RPMI7951 (cell line): ENCODE measurements around the gene PITX1. TPM values are rescaled to one million over a fixed set of nuclear protein-coding genes. Genes with fewer than 3 reads are reported as not detected.
"Not testable (repeated sequence)": the region's sequence is repeated elsewhere in the genome, so short reads cannot be mapped to it uniquely, and the experiment has no call there.

Source experiments
- DNase-seq: peaks from one replicate; pipeline ENCODE4 v3.0.0-alpha.2; 2012; ENCODE audit warnings: low read depth
- total RNA-seq: library from RNA; depleted of rRNA; stranded (reverse); fragments of >200 nt; shearing (Covaris generic); gene quantifications from 2 replicates; pipeline ENCODE4 v1.2.3, GENCODE V29; 2014

The PITX1 gene
- total RNA-seq, 1 experiment from 2014 or later, result not detected

DNA sequence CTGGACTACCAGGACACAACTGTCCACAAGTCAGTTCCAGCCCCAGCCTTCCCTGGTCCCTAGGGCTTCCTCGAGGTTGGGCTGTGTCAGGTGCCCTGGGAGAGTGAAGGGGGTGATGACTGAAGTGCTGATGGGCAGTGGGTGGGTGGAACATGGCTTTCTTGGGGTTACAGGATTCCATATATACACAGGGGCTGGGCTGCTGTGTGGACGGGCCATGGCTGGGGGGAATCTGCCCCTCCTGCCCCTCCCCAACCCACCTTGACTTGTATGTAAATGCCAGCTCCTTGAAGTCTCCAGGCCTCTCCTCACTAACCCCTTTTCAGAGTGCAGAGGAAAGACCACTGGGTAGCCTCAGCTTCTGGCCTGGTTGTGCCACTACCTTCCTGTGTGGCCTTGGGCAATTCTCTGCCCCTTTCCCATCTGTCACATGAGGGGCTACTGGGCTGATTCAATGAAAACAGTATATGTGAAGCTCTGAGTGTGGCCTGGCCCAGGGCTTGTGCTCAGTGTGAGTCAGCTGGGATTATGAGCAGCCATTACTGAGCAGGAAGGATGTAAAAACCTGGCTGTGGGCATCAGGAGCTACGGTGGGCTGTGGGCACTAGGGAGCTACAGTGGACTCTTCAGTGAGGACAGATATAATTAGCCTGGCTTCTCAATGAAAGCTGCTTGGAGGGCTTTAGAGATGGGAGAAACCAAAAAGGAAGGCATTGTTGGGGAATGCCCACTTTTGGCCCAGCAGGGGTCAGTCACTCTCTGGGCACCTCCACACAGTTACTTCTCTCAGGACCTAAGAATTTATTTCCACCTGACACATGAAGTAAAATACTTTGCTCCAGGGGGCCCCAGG, 23.3 kb downstream of the PITX1 start:
- DNase-seq, result no peak

GRCh38 chr5:135009736-135010501, 24.1 kb downstream of the PITX1 start:
- DNase-seq, result peak; percentile 27

- no peak for DNase-seq
Observed at GRCh38 chr5:135008981-135009735, 24.9 kb downstream of the PITX1 start.

DNA sequence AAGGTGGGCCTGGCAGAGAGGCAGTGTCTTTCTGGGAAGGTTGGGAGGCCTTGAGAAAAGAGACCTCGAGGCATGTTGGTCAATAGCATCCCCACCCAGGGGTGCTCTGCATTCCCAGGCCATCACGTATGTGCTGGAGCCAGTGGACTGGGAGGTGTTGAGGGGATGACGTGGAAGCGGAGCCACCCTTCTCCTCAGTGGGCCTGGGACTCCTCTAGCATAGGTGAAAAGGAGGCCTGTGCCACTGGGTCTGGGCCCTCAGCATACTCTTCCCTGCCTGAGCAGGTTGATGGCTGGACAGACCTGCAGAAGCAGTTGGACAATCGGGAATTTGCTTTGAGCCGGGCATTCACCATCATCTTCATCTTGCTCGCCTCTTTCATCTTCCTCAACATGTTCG, 25.5 kb downstream of the PITX1 start:
- DNase-seq, result no peak

GRCh38 chr5:135007749-135008363, 26.2 kb downstream of the PITX1 start:
- no peak for DNase-seq

- DNase-seq, result no peak
Observed at GRCh38 chr5:135007305-135007704, 26.7 kb downstream of the PITX1 start.

DNA sequence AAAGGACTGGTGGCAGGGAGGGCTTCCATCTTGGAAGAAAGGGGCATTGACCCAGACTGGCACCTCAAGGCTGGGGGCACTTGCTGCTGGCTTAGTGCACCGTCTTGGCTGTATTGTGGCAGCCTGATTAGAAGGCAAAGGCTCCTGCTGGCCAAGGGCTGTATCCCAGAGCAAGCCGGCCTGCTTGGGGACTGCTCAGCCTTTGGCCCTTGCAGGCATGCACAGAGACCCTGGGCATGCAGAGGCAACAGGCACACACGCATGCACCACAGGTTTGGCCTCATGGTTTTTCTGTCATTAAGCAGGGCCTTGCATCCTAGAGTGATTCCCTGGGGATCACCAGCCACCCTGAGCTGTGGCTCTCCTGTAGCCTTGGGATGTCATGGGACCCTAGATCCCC, 29.0 kb downstream of the PITX1 start:
- no peak for DNase-seq

- no peak for DNase-seq
Observed at GRCh38 chr5:135004376-135004775, 29.7 kb downstream of the PITX1 start.

GRCh38 chr5:134998068-134998467, 36.0 kb downstream of the PITX1 start:
- DNase-seq, result not testable (repeated sequence)

GRCh38 chr5:134997015-134997414, 37.0 kb downstream of the PITX1 start:
- no peak for DNase-seq

GRCh38 chr5:134995850-134996402, 38.1 kb downstream of the PITX1 start:
- no peak for DNase-seq

- no peak for DNase-seq
Observed at GRCh38 chr5:134994560-134995156, 39.4 kb downstream of the PITX1 start.

- no peak for DNase-seq
Observed at GRCh38 chr5:134993161-134993560, 40.9 kb downstream of the PITX1 start.

DNA sequence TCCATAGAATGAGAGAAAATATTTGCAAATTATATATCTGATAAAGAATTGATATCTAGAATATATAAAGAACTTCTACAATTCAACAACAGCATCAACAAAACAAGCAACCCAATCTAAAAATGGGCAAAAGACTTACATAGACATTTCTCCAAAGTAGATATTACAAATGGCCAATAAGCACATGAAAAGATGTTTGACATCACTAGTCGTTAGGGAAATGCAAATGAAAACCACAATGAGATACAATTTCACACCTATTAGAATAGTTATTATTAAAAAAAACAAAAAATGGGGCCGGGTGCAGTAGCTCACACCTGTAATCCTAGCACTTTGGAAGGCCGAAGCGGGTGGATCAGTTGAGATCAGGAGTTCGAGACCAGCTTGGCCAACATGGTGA, 41.9 kb downstream of the PITX1 start:
- DNase-seq, result no peak

GRCh38 chr5:134990183-134990582, 43.8 kb downstream of the PITX1 start:
- not testable (repeated sequence) for DNase-seq

DNA sequence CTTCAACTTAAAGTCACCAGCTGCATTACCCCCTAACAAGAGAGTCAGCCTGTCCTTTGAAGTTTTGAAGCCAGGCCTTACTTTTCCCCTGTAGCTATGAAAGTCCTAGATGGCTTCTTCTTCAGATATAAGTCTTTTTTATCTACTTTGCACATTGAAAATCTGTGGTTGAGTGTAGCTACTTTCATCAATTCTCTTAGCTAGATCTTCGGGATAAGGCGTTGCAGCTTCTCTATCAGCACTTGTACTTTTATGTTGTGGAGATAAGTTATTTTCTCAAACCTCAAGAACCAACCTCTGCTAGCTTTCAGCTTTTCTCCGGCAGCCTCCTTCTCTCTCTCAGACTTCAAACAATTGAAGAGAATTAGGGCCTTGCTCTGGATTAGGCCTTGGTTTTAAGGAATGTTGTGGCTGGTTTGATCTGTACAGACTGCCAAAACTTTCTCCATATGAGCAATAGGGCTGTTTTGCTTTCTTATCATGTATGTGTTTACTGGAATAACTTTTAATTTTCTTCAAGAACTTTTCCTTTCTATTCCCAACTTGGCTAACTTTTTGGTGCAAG, 44.7 kb downstream of the PITX1 start:
- DNase-seq, result peak; percentile 10

DNA sequence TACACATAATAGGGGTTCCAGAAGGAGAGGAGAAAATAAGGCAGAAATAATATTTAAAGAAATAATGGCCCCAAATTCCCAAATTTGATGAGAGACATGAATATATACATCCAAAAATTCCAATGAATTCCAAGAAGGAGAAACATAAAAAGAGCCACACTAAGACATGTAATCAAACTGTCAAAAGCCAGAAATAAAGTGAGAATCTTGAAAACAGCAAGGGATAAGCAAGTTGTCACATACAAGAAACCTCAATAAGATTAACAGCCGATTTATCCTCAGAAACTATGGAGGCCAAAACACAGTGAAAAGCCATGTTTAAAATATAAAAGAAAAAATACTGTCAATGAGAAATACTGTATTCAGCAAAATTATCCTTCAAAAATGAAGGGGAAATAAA, 51.8 kb downstream of the PITX1 start:
- no peak for DNase-seq

DNA sequence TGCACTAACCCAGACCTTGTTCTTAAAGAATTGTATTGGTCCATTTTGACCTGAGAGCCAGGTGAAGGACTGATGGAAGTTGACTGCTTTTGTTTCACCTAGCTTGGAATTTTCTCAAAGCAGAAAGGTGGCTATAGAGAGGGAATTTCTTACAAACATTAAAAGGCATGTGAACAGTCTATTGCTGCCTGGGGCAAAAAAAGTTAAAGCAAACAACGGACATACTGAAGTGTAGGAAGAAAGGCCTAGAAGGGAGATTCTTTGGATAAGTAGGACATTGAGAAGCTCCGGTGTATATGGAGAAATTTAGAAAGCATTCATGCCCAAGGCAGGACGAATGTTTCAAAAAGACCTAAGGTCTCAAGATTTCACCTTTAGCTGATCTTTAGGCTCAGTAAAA, 54.6 kb downstream of the PITX1 start:
- no peak for DNase-seq
